Stimulated activated CD8-positive, alpha-beta memory T cell treated with anti-CD3 and anti-CD28 coated beads, Interleukin-15, amount 100 ng/mL, for 4 hours (primary cell): Measurements from ENCODE around the gene UGT1A4.

Experiments used
- DNase-seq, 2 donors: peaks; one replicate each; pipeline ENCODE4 v3.0.0-alpha.2; 2020; ENCODE audit warnings: low read depth in 2 of 2

Gene UGT1A4

DNA sequence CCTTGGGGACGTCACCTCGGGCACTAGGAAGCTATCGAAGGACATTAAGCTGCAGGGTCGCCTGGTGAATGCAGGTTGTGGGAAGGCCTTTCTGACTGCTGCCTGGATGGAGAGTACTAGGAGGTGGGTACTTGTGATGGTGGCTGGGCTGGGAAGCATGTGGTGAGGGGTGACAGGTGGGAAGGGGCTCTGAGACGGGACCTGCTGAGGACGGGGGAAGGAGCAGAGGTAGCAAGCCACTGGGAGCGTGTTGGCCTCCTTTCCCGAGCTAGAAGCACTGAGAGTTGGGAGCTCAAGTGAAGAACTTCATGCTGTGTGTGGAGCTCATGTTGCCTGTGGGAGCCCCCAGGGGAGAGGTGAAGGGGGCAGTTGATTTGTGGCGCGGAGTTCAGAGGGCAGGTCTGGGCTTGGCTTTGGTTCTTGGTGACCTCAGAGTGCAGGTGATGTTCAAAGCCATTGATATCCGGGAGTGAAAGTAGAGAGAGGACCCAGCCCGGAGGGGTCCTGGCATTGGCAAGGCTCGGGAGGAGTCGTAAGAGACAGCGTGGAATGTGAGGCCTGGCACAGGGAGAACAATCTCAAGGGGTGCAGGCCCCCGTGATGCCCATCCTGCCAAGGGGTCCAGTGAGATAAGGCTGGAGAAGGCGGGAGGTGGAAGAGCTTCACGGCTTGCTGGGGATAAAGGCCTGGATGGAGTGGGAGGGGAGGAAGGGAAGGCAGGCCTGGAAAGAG lies 72.8 kb downstream of the UGT1A4 start:
- DNase-seq: no peak

DNA sequence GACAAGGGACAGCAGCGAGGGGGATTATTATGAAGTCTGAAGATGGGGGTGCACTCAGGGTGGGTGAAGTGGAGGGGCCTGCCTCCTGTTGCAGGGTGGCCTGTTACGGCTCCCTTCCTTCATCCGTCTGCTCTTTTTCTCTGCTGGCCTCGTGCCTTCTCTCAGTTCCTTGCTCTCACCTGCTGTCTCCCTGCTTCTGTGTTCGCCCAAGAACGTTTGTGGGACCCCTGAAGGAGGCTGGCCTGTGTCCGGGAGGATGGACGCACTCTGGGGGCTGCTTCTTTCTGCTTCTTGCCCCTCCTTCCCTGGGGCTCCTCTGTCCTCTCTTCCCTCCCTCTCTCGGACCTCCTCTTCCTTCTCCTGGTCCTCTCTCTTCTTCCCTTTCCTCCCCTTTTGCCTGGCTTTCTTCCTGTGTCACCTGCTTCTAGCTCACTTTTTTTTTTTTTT lies 73.4 kb downstream of the UGT1A4 start:
- no peak for DNase-seq

DNA sequence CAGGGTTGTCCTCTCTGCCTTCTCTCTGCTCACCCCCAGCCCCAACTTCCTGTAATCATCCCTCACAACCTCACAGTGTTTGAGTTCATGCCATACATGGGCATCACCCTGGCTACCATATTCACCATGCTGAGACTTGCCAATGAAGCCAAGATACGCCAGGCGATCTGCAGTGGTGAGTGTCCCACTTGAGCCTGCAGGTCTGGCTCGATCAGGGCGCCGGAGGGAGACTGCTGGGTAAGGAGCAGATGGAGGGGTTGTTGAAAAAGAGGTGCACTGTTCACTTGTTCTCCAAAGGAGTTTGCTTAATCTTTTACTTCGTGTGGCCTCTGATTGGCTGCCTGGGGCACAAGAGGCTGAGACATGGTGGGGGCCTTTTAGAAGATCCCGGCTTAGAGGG lies 74.2 kb downstream of the UGT1A4 start:
- no peak for DNase-seq

DNA sequence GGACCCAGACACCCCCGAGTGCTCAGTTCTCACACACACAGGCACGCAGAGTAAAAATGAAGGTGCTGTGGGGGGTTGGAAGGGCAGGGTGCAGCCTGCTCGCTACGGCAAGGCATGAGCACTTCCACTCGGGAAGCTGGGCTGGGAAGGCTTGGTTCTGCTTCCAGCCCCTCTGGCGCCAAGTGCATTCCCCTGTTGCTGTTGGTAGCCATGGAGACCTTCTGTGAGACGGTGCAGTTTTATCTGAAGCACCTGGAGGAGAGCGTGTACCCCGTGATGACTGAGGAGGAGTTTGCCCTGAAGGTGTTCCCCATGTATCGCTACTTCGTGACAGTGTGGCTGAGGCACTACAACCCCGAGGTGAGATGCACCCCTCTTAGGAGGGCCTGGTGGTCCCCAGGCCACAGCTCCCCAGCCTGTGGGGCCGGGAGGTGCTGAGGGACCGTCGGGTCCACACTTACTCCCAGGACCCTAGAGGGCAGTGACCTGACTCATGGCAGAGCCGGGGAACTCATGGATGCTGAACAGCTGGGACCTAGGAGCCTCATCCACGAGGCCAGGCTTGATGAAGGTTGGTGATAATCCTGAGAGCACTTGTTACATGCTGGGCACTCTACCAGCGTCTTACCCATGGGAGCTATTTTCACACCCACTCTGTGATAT lies 75.1 kb downstream of the UGT1A4 start:
- no peak for DNase-seq

DNA sequence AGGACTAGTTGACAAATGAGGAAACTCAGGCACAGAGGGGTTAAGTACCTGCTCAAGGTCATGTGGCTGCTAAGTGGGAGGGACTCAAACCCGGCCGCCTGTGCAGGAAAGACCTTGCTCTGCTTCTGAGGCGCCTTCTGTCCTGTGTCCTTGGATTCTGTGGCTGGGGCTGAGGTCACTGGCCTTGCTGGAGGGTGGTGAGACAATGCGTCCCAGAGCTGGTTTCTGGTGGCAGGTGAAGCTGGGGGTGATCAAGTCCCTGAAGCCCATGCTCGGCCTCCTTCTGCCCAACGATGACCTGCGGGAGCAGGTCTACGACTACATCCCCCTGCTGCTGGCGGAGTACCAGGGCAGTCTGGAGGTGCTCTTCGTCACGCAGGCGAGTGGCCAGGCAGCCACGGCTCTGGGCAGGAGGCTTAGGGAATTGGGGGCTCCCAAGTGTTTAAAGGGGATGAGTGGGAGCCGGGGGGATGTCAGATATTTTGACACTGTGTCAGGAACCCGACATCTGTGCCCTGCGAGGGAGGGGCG lies 75.7 kb downstream of the UGT1A4 start:
- DNase-seq: no peak

DNA sequence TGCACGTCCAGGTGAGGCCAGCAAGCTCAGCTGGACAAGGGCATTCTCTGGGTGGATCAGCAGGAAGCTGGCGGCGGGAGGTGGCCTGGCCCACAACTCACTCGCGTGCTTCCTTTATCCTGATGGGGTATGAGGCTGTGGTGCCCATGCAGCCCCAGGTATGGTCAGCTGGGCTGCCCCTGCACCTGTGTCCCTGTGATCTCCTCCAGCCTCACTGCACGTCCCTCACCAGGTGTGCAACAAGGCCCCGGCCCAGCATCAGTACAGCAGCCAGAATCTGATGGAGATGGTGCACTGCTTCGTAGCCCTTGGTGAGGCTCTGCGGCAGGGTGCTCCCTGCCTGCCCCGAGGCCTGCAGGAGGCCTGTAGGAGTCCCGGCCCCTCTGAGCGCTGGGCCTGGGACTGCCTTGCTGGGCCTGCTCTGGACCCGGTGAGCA lies 77.2 kb downstream of the UGT1A4 start:
- DNase-seq: no peak

DNA sequence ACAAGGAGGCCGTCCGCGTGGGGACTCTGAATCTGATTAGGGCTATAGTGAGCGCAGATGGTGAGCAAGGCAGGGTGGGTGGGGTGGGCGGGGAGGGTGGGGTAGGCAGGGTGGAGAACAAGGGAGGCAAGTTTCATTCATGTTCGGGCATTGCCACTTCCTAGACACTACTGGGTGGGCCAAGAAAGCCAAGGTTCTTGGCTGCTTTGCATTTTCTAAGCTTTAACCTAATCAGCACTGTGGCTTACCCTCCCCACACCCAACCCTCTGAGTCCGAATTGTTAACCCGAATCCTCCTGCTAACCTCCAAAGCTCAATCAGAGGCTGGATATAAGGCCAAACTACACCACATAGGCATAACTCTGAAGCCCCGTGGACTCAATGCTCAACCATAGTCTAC lies 77.7 kb downstream of the UGT1A4 start:
- DNase-seq: no peak

DNA sequence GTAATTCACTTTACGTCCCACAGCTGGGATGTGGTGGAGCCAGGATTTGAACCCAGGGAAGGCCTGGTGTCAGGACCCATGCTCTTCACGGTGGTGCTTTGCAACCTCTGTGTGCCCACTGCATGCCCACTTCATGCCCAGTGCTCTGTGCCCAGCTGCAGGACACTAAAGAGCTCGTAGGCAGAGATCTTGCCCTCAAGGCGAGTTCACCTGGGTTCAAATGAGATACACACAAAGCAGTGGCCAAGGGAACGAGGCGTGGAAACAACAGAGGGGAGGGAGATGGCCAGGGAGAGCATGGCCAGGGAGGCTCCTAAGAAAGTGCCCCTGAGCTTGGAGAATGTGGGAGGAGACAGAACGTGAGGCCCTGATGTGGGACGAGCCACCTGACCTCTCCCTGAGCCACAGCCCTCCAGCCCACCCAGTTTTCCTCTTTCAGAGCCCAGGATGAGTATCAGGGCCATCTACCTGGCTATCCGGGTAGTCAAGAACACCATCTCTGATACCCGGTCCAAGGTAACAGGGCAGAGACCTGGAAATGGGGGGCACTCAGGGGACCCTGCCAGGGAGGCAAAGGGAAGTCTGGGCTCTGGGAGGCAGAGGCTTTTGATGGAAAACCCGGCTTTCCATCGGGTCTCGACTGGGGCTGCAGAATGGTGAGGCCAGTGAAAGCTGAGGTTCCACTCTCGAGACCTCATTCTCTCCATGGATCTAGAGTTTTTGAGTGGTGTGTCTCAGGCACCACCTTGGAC lies 80.0 kb downstream of the UGT1A4 start:
- no peak for DNase-seq

DNA sequence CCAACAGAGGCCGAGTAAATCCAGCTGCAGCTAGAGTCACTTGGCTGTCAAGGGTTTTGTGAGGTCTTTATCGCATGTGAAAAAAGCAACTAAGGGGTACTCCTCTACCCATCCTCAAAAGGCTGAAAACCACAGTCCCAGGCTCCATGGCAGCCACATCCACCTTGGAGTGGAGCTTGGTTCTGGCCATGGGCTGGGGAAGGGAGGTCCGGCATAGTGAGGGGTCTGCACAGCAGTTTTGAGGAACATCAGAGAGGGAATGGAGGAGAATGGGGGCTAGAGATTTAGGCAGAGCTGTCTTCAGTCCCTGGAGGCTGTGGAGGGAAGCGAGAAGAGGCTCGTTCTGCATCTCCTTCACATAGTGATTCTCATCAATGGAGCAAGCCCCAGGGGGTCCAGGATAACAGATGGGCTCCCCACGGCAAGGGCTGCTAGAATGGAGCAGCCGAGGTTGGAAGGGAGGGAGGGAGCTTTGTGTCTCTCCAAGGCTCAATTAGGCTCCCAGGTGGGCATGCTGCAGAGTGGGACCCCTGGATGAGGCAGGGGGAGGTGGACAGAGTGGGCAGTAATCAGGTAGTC lies 80.6 kb downstream of the UGT1A4 start:
- no peak for DNase-seq

DNA sequence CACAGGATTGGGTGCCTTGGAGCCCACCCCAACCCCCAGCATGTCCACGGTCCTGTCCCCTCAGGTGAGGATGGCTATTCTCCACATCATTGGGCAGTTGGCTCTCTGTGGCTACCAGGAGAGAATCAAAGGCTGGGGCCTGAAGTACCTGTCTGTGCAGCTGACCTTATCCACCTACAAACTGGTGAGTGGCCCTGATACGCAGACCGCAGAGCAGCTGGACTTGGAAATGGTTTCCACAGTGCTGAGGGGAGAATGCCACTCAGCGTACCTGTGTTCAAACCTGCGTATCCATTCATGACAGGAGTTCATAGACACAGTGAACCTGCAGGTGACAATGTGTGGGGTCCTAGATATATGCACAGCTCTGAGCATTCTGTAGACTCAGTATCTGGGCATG lies 81.2 kb downstream of the UGT1A4 start:
- no peak for DNase-seq

DNA sequence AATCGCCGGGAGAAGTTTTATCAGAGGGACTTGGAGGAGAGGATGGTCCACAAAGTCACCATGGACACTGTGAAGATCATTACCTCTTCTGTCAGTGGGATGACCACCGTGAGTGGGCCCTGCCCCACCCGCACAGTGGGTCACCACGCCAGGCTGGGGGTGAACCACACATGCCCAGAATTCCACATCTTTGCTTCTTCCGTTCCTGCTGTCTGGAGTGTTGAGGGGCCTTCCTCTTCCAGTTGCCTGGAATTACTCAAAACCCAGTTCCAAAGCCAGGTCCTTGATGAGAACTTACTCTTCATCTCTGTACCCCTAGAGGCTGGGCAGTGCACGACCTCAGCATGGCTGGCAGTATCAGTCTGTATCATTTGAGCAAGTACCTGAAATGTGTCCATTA lies 81.7 kb downstream of the UGT1A4 start:
- DNase-seq: no peak

DNA sequence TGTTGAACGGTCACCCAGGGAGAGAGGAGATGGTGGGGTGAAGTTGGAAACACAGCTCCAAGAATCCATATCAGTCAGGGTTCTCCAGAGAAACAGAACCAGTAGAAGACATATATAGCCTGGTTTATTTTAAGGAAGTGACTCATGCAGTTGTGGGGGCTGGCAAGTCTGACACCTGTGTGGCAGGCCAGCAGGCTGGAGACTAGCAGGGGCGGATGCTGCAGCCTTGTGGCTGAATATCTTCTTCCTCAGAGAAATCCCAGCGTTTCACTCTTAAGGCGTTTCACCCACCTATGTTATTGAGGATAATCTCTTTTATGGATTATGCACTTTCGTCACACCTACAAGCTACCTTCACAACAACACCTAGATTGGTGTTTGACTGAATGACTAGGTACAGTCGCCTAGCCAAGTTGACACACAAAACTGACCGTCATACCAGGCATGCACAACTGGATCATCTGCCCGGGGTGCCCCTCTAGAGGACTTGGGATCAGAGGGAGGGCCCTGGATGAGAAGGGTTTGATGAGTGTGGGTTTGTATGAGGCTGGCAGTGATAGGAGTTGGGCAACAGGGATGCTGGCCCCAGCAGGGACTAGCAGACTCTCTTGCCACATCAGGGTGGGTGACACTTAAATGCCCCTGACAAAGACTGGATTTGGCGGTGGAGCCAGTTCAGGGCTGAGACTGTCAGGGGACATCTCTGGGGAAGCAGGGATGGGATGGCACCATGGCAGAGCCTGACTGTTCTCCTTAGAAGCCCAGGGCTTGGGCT lies 83.0 kb downstream of the UGT1A4 start:
- DNase-seq: no peak

DNA sequence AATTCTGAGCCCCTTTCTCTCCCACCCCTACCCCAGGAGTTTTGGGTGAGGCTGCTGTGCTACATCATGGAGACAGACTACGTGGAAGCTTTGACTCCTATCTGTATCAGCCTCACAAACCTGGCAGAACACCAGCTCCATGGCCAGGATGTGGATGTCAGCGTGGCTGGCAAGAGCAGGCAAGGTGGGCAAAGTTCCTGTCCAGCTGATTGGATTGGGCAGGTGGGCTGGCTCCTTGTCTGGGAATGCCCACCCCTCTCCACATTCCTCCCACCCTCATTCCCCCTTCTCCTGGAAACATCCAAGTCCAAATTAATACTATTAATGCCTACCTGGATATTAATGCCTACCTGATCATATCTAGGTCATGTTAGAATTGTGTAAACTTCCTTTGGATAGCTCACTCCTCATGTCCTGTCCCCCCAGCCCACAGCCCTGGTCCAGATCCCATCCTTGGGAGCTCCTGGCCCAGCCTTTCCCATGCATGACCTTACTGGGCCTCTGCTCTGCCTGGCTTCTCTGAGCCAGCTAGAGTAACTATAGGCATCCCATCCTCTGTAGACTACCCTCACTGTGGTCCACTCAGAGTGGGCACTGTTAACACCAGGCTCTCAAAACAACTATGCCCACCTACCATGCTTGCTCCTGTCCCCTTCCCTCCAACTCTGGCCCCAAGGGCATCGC lies 83.7 kb downstream of the UGT1A4 start:
- no peak for DNase-seq

DNA sequence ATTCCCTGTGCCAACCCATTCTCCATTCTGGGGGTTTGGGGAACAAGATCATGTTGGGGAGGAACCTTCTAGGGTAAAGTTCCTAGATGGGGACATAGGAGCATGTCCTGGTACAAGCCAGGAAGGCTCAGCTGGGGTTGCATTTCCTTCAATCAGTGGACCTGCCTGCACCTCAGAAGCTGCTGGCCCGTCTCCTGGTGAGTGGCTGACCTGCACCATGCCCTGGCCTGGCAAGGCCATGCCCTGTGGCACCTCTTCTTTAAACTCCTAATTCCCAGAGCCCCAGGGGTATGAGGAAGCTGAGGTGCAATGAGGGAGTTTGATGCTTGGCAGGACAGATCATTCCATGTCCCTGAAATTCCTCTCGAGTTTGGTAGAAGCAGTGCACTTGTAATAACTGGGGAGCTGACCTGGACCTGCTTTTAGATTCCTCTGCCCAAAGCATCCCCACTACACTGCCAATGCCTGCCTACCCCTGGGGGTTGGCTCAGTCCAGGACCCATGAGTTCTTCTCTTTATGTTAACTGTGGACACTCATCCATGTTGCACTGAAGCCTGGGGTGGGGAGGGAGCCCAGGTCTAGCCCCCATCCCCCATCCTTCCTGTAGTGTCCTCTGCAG lies 84.9 kb downstream of the UGT1A4 start:
- DNase-seq: no peak

DNA sequence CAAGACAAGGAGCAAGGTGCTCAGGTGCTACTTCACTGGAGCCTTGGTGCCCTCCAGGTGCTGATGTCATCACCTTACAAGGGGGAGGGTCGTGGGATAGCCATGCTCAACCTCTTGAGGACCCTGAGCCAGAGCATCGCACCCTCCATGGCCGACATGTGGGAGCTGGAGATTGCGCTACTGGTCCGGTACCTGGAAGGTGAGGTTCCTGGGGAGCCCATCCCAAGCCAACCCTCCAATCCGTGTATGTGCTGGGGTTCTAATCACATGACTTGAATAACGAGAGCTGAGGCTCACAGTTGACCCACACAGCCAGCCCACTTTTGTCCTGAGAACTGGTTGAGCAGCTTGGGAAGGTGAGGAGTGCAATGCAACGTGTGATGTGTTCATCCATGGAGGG lies 85.5 kb downstream of the UGT1A4 start:
- DNase-seq: no peak

DNA sequence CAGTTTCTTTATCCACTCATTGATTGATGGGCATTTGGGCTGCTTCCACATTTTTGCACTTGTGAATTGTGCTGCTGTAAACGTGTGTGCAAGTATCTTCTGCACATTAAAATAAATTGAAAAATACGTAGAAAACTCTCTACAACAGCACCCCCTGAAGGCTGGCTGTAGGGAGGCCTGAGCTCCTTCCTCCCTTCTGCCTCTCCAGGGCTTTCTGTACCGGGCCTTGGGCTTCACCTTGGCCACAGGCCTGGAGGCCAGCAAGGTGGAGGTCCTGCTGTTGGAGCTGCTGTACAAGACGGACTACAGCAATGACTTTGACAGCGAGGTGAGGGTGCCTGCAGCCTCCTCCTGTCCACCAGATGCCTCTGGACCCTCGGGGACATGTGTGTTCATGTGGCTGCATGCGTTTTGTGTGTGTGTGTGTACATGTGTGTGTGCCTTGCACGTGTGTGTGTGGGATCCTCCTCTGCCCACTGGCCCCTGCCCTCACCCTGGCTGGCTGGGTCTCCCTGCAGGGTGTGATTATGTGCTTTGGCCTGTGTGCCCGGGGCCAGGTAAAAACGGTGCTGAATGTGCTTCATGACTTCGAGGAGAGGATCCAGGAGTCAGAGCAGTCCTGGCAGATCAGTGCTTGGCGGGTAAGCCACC lies 88.8 kb downstream of the UGT1A4 start:
- no peak for DNase-seq

DNA sequence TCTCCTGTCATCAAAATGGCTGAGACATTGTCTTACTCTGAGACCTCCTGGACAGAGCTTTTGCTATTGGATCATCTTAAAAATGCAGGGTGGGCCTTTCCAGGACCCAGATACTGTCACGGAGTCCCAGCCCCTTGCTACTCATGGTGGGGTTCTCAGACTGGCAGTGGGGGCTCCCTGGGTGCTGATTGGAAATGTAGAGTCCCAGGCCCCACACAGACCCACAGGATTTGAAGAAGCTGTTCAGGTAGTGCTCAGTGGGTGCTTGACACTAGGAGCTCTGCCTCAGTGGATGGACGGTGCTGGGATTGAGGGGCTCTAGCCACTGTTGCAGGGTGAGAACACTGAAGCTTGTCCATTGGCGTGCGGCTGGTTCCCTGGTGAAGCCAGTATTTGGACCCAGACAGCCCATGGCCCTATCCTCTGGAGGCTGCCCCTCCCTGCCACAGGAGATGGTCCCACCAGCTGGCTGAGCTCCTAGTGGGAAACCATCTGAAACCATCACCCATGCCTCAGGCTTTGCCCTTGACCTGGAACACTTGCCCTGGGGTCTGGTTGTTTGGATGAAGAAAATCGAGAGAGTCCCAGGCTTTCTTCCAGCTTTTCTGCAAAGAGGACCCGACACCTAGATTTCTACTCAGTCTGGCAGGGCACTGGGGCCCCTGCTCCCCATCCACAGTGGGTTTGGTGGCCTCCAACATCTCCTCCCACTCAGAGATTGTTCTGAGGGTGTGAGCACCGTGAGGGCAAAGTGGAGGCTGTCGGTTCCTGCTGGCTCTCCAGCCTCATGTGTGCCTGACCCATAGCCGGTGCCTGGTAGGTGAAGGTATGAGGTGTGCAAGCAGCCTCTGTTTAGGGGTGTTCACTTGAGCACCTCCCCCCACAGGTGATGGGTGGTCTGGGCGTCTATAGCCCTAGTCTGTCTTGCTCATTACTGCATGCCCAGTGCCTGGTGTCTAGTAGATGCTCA lies 89.7 kb downstream of the UGT1A4 start:
- no peak for DNase-seq

DNA sequence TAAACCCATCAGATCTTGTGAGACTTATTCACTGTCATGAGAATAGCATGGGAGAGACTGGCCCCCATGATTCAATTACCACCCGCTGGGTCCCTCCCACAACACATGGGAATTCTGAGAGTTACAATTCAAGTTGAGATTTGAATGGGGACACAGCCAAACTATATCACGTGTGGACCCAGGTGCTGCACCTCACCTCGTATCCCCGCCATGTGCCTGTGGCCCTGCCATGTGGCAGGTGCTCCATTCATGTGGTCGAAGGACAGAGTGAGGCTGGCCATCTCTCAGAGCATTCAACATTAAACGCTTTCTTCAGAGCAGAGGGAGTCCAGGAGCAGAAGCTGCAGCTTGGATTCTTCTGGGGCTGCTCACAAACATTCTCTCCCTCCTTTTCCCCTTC lies 91.8 kb downstream of the UGT1A4 start:
- DNase-seq: no peak

DNA sequence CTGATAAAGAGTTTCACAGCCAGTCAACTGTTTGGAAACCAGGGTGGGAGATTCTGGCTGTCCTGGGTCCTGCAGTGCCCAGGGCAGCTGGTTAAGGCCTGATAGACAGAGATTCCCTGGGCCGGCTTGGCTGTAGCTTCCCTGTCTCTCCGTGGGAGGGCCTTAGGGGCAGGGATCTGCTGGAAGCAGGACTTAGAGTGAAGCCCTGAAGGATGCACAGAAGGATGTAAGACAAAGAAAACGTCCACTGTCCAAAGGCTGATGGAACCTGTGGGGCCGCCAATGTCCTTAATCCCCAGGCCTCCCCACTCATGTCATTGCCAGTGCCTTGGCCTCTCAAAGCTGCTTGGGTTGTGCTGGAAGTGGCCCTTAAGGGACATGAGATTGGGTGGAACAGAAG lies 92.6 kb downstream of the UGT1A4 start:
- DNase-seq: no peak
